B cell (primary cell): ENCODE results near the gene SLTM. TPM values are rescaled to one million over a fixed set of nuclear protein-coding genes. Genes with fewer than 3 reads are reported as not detected.
"Not testable (repeated sequence)": the region's sequence is repeated elsewhere in the genome, so short reads cannot be mapped to it uniquely, and the experiment has no call there.

Experiments used
- ATAC-seq: fragments of 200-7000 bp; cut with Tn5 transposase; one replicate; pipeline ENCODE4 v1.10.0; 2021; ENCODE audit warnings: low read depth, mild to moderate bottlenecking, moderate number of reproducible peaks, moderate library complexity
- CTCF ChIA-PET: fragments of 350-600 bp; sonication (Branson Sonifier 250); formaldehyde crosslinking; loops from one replicate; lab custom pipeline; 2021; ENCODE audit warnings: antibody characterized with exemption, inconsistent platforms; lab: Charles Lee
- POLR2A ChIA-PET: fragments of 350-600 bp; sonication (Branson Sonifier 250); formaldehyde crosslinking; loops from one replicate; lab custom pipeline; 2021; ENCODE audit warnings: antibody characterized with exemption; lab: Charles Lee
- DNase-seq: peaks from one replicate; pipeline ENCODE4 v3.0.0; 2013
- H2AFZ ChIP-seq: 2 replicates; pipeline ENCODE4 v1.6.1; 2012; ENCODE audit warnings: mild to moderate bottlenecking, low read depth, low read length; ENCODE audit not compliant: insufficient read depth, poor library complexity, severe bottlenecking
- H3K27ac ChIP-seq, 2 donors: 1 replicate in 1 of 2; 2 replicates in 1 of 2; pipeline ENCODE4 v1.5.1; 2012 to 2013; ENCODE audit warnings: low read length in 2 of 2, mild to moderate bottlenecking in 2 of 2, moderate library complexity in 1 of 2
- H3K27me3 ChIP-seq, 4 experiments: fragments of 200-600 bp in 1 of 4; sonication (generic) in 1 of 4; replicated peaks in 1 of 4; 1 replicate in 2 of 4; 2 replicates in 2 of 4; pipeline versions ENCODE4 v1.6.1 to v1.7.0; 2013 to 2016; ENCODE audit warnings: low read length in 3 of 4, mild to moderate bottlenecking in 2 of 4, mixed read lengths in 1 of 4, moderate library complexity in 1 of 4; ENCODE audit not compliant: insufficient read depth in 4 of 4, control insufficient read depth in 3 of 4; ENCODE audit errors: control extremely low read depth in 1 of 4
- H3K36me3 ChIP-seq, 2 experiments: replicated peaks in 1 of 2; 1 replicate in 1 of 2; 2 replicates in 1 of 2; pipeline versions ENCODE4 v1.6.1 to v1.7.1; 2013; ENCODE audit warnings: low read length in 1 of 2; ENCODE audit not compliant: insufficient read depth in 2 of 2, control insufficient read depth in 1 of 2; ENCODE audit errors: control extremely low read depth in 1 of 2, extremely low read depth in 1 of 2
- H3K4me1 ChIP-seq, 2 donors: fragments of 200-600 bp in 1 of 2; sonication (generic) in 1 of 2; 1 replicate in 1 of 2; 2 replicates in 1 of 2; pipeline versions ENCODE4 v1.5.1 to v1.6.1; 2013 to 2017; ENCODE audit warnings: low read length in 2 of 2; ENCODE audit not compliant: control insufficient read depth in 2 of 2, insufficient read depth in 2 of 2
- H3K4me2 ChIP-seq: replicated peaks from 2 replicates; pipeline ENCODE3; 2012; ENCODE audit warnings: mild to moderate bottlenecking, low read depth, low read length; ENCODE audit not compliant: poor library complexity, severe bottlenecking
- H3K4me3 ChIP-seq, 5 experiments: fragments of 200-600 bp in 1 of 5; sonication (generic) in 1 of 5; 1 replicate in 3 of 5; 2 replicates in 2 of 5; pipeline versions ENCODE4 v1.5.1 to v1.7.0; 2011 to 2016; ENCODE audit warnings: low read length in 4 of 5, mild to moderate bottlenecking in 4 of 5, low read depth in 2 of 5, control low read depth in 1 of 5, moderate library complexity in 1 of 5; ENCODE audit not compliant: insufficient read depth in 1 of 5; ENCODE audit errors: control extremely low read depth in 1 of 5, extremely low read depth in 1 of 5
- H3K79me2 ChIP-seq: fragments of 200-600 bp; sonication (generic); one replicate; pipeline ENCODE4 v1.6.0; 2016; ENCODE audit warnings: low read length; ENCODE audit not compliant: control insufficient read depth, insufficient read depth
- H3K9ac ChIP-seq: fragments of 200-600 bp; sonication (generic); 2 replicates; pipeline ENCODE4 v1.6.1; 2017; ENCODE audit warnings: mild to moderate bottlenecking, low read length, moderate library complexity
- H3K9me3 ChIP-seq, 3 donors: one replicate each; pipeline versions ENCODE4 v1.6.1 to v1.7.1; 2013; ENCODE audit warnings: low read length in 2 of 3; ENCODE audit not compliant: control insufficient read depth in 2 of 3, insufficient read depth in 1 of 3; ENCODE audit errors: control extremely low read depth in 1 of 3
- H4K20me1 ChIP-seq: 2 replicates; pipeline ENCODE4 v1.6.0; 2012; ENCODE audit warnings: mild to moderate bottlenecking, low read length; ENCODE audit not compliant: insufficient read depth, control insufficient read depth, poor library complexity, severe bottlenecking
- H3K27ac Mint-ChIP-seq: one replicate; pipeline ENCODE4 v1.8.0; 2021; ENCODE audit warnings: mixed read lengths
- H3K27me3 Mint-ChIP-seq: one replicate; pipeline ENCODE4 v1.8.0; 2021; ENCODE audit warnings: mixed read lengths
- H3K4me1 Mint-ChIP-seq: one replicate; pipeline ENCODE4 v1.8.0; 2021; ENCODE audit warnings: mixed read lengths
- H3K4me3 Mint-ChIP-seq: one replicate; pipeline ENCODE4 v1.8.0; 2021; ENCODE audit warnings: mixed read lengths
- H3K9me3 Mint-ChIP-seq: one replicate; pipeline ENCODE4 v1.8.0; 2022; ENCODE audit warnings: mixed read lengths; ENCODE audit not compliant: insufficient read depth
- CTCF ChIP-seq: fragments of 200-600 bp; IDR thresholded peaks from one replicate; pipeline ENCODE4 v1.8.0; 2022; ENCODE audit warnings: antibody characterized with exemption, mild to moderate bottlenecking
- EZH2 ChIP-seq: IDR thresholded peaks from 2 replicates; pipeline ENCODE4 v1.6.1; 2012; ENCODE audit warnings: borderline replicate concordance, low read depth, mild to moderate bottlenecking, moderate library complexity, low read length; ENCODE audit not compliant: insufficient read depth, poor library complexity, severe bottlenecking
- WGBS: methylation state at CpG from one replicate; pipeline ENCODE4 v1.1.5; 2013; ENCODE audit warnings: missing lambda C conversion rate; ENCODE audit not compliant: insufficient coverage; 5-methylcytosine and 5-hydroxymethylcytosine counted together
- intact Hi-C: fragments of 100-400 bp; cut with micrococcal nuclease; formaldehyde crosslinking; loops from one replicate; pipeline ENCODE4 v1.10.0; 2022
- polyA plus RNA-seq: library from polyadenylated mRNA; depleted of rRNA; stranded (reverse); fragments of >200 nt; gene quantifications from 2 replicates; pipeline ENCODE4 v1.2.3, GENCODE V29; 2012
- total RNA-seq, 2 donors: library from RNA; stranded (reverse); fragments of 120-200 nt in 1 of 2; gene quantifications; 1 replicate in 1 of 2; 2 replicates in 1 of 2; pipeline versions ENCODE4 v1.2.3 to v1.2.4, GENCODE V29; 2013 to 2022

The SLTM gene
- total and polyA plus RNA-seq, 2 donors (not counting 1 experiment from before 2014, with no cell fraction given): 83.2 to 183 TPM

GRCh38 chr15:58889363-58889762 lies 44.1 kb downstream of the SLTM start:
- Mint-ChIP-seq H3K4me1 (no peaks in the 10 kb centered on the region), H3K9me3 (no peaks in the 10 kb centered on the region), H3K4me3 (no peak overlapping the region), H3K27me3 (no peaks in the 10 kb centered on the region), H3K27ac (no peak overlapping the region)
- H3K4me1 ChIP-seq: no peaks in the 10 kb centered on the region
- ATAC-seq: no peak
- H3K36me3 ChIP-seq: peaks cover 21 to 97% of the 10 kb centered on the region in 2 experiments
- DNase-seq: no peak
- no CpG with 5 or more reads among the region's 7 CpGs for WGBS
- intact Hi-C loops: no loop called here
- H4K20me1 ChIP-seq: peaks cover 10% of the 10 kb centered on the region
- H3K9me3 ChIP-seq: peaks cover 0 to 1% (median 0%) of the 10 kb centered on the region in 3 donors
- no peak overlapping the region for H3K27ac ChIP-seq
- no peak overlapping the region for H3K4me3 ChIP-seq
- no peak for TF ChIP-seq CTCF
- no peak for TF ChIP-seq EZH2
- H3K79me2 ChIP-seq: no peaks in the 10 kb centered on the region
- no peak overlapping the region for H3K4me2 ChIP-seq
- no peak overlapping the region for H3K9ac ChIP-seq
- POLR2A ChIA-PET: no interaction called here
- CTCF ChIA-PET: no interaction called here
- H3K27me3 ChIP-seq: no peaks in the 10 kb centered on the region
- no peak overlapping the region for H2AFZ ChIP-seq

- Histone ChIP-seq H3K27me3 (no peaks in the 10 kb centered on the region), H3K9ac (no peak overlapping the region), H3K36me3 (peaks cover 13 to 95% of the 10 kb centered on the region in 2 experiments), H3K9me3 (peaks cover 0 to 1% (median 0%) of the 10 kb centered on the region in 3 donors), H3K4me3 (no peak overlapping the region), H3K4me2 (no peak overlapping the region), H2AFZ (no peak overlapping the region), H4K20me1 (peaks cover 10% of the 10 kb centered on the region), H3K4me1 (no peaks in the 10 kb centered on the region), H3K27ac (no peak overlapping the region), H3K79me2 (no peaks in the 10 kb centered on the region)
- TF ChIP-seq CTCF (no peak), EZH2 (no peak)
- no peaks in the 10 kb centered on the region for H3K9me3 Mint-ChIP-seq
- DNase-seq (no peak), ATAC-seq (no peak)
- no peak overlapping the region for H3K4me3 Mint-ChIP-seq
- CTCF ChIA-PET: no interaction called here
- POLR2A ChIA-PET: interaction anchor here (0.6 kb wide), 1 partner anchor 89 kb away, joined by 3 read pairs; no protein-coding TSS in a partner anchor
- intact Hi-C loops: no loop called here
- 100% methylated on average over 11 of the region's 12 CpGs for WGBS
- no peaks in the 10 kb centered on the region for H3K27me3 Mint-ChIP-seq
- H3K27ac Mint-ChIP-seq: no peak overlapping the region
- H3K4me1 Mint-ChIP-seq: no peaks in the 10 kb centered on the region
Measured at GRCh38 chr15:58886921-58887320, 46.6 kb downstream of the SLTM start.

GRCh38 chr15:58883926-58884325 lies 49.6 kb downstream of the SLTM start:
- H3K27me3 Mint-ChIP-seq, H3K9me3 ChIP-seq, ATAC-seq, H3K27ac Mint-ChIP-seq, H3K4me1 ChIP-seq, H3K79me2 ChIP-seq, H3K4me3 Mint-ChIP-seq, H3K27ac ChIP-seq, H3K9ac ChIP-seq, H2AFZ ChIP-seq, H3K4me3 ChIP-seq, DNase-seq, H3K4me1 Mint-ChIP-seq, CTCF ChIA-PET, intact Hi-C loops, H3K9me3 Mint-ChIP-seq, H3K27me3 ChIP-seq, H3K4me2 ChIP-seq, POLR2A ChIA-PET: not testable (repeated sequence)
- Histone ChIP-seq H4K20me1 (peaks cover 10% of the 10 kb centered on the region), H3K36me3 (peaks cover 10 to 94% of the 10 kb centered on the region in 2 experiments)
- WGBS: no CpG with 5 or more reads among the region's 3 CpGs
